Neural cell (in vitro differentiated cells): Measurements from ENCODE around the gene UBP1. TPM values are rescaled to one million over a fixed set of nuclear protein-coding genes. Genes with fewer than 3 reads are reported as not detected.
"Not testable (repeated sequence)": the region's sequence is repeated elsewhere in the genome, so short reads cannot be mapped to it uniquely, and the experiment has no call there.

Experiments
- H2AFZ ChIP-seq: fragments of 200-600, 300-800 bp; sonication (generic), shearing (Covaris generic); 2 replicates; pipeline ENCODE4 v1.6.0; 2014; ENCODE audit warnings: low read depth, mild to moderate bottlenecking, antibody characterized with exemption, low read length, moderate library complexity
- H3F3A ChIP-seq: fragments of 200-600 bp; shearing (Covaris generic); 2 replicates; pipeline ENCODE4 v1.6.1; 2016; ENCODE audit warnings: mild to moderate bottlenecking, moderate library complexity, mixed read lengths, antibody characterized with exemption, low read length; ENCODE audit not compliant: insufficient read depth, poor library complexity, severe bottlenecking
- H3K27ac ChIP-seq: fragments of 200-600, 300-800 bp; sonication (generic), shearing (Covaris generic); 2 replicates; pipeline ENCODE4 v1.5.1; 2014; ENCODE audit warnings: mild to moderate bottlenecking, low read length, moderate library complexity
- H3K27me3 ChIP-seq: fragments of 300-800, 200-600 bp; sonication (generic), shearing (Covaris generic); 2 replicates; pipeline ENCODE4 v1.6.0; 2014; ENCODE audit warnings: mild to moderate bottlenecking, low read depth, low read length, moderate library complexity; ENCODE audit not compliant: insufficient read depth
- H3K36me3 ChIP-seq: fragments of 300-800, 200-600 bp; sonication (generic), shearing (Covaris generic); 2 replicates; pipeline ENCODE4 v1.5.1; 2014; ENCODE audit warnings: mild to moderate bottlenecking, antibody characterized with exemption, low read length, moderate library complexity; ENCODE audit not compliant: insufficient read depth
- H3K4me2 ChIP-seq: fragments of 300-800, 200-600 bp; sonication (generic), shearing (Covaris generic); 2 replicates; pipeline ENCODE4 v1.6.0; 2014; ENCODE audit warnings: mild to moderate bottlenecking, low read length
- H3K4me3 ChIP-seq: fragments of 300-800, 200-600 bp; sonication (generic), shearing (Covaris generic); 2 replicates; pipeline ENCODE4 v1.5.1; 2014; ENCODE audit warnings: mild to moderate bottlenecking, low read length, moderate library complexity
- H3K79me2 ChIP-seq: fragments of 200-600 bp; shearing (Covaris generic); replicated peaks from 2 replicates; pipeline ENCODE4 v1.6.0; 2014; ENCODE audit warnings: mild to moderate bottlenecking, low read length, moderate library complexity; ENCODE audit not compliant: insufficient read depth
- H3K9ac ChIP-seq: fragments of 300-800, 200-600 bp; sonication (generic), shearing (Covaris generic); 2 replicates; pipeline ENCODE4 v1.6.1; 2016; ENCODE audit warnings: mild to moderate bottlenecking, low read length, mixed read lengths
- H3K9me2 ChIP-seq: fragments of 200-600 bp; shearing (Covaris generic); 2 replicates; pipeline ENCODE4 v1.6.1; 2016; ENCODE audit warnings: mild to moderate bottlenecking, low read length, mixed read lengths; ENCODE audit not compliant: insufficient read depth
- H3K9me3 ChIP-seq: fragments of 200-600, 300-800 bp; sonication (generic), shearing (Covaris generic); 2 replicates; pipeline ENCODE4 v1.6.1; 2016; ENCODE audit warnings: mild to moderate bottlenecking, mixed run types, low read length, moderate library complexity, mixed read lengths
- H4K20me1 ChIP-seq: fragments of 200-600 bp; shearing (Covaris generic); 2 replicates; pipeline ENCODE4 v1.6.1; 2016; ENCODE audit warnings: mild to moderate bottlenecking, mixed run types; ENCODE audit not compliant: insufficient read depth
- polyA plus RNA-seq: library from polyadenylated mRNA; depleted of rRNA; stranded (reverse); fragments of >200 nt; gene quantifications from 2 replicates; pipeline ENCODE4 v1.2.3, GENCODE V29; 2014
- small RNA-seq, 3 experiments: library from RNA; depleted of rRNA; stranded (forward); fragments of <200 nt; gene quantifications; one replicate each; pipeline ENCODE3, GENCODE V24; 2012

Gene UBP1
- polyA plus RNA-seq, 1 donor from 2014 or later, result 74.2 TPM

DNA sequence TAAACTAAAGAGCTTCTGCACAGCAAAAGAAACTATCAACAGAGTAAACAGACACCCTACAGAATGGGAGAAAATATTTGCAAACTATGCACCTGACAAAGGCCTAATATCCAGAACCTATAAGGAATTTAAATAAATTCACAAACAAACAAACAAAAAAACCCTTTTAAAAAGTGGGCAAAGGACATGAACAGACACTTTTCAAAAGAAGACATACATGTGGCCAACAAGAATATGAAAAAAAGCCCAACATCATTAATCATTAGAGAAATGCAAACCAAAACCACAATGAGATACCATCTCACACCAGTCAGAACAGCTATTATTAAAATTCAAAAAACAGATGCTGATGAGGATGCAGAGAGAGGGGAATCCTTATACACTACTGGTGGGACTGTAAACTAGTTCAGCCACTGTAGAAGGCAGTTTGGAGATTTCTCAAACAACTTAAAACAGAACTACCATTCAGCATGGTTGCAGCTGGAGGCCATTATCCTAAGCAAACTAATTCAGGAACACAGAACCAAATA is 101.2 kb downstream of the UBP1 start:
- not testable (repeated sequence) for H3K27me3 ChIP-seq, H3K9me3 ChIP-seq, H2AFZ ChIP-seq, H3K9ac ChIP-seq, H3K79me2 ChIP-seq, H3K9me2 ChIP-seq, H3K4me2 ChIP-seq, H3K27ac ChIP-seq, H3K36me3 ChIP-seq, H3K4me3 ChIP-seq, H4K20me1 ChIP-seq, H3F3A ChIP-seq

Small RNA genes lying within 50 kb of the gene (small RNA-seq; reads per million reads assigned to genes)
- gene RNU7-110P, result 0 reads per million in 3 experiments

Other genes with a start within 250 kb of the UBP1 start
- 0.70 and 0.74 TPM in 2 replicates for gene SUSD5, start 221.6 kb downstream of the UBP1 start, polyA plus RNA-seq
- gene FBXL2, start 163.0 kb downstream of the UBP1 start, polyA plus RNA-seq, result 82.0 and 93.0 TPM in 2 replicates